GM18909 (cell line): ENCODE measurements around the gene RTP5.
"Not testable (repeated sequence)": the region's sequence is repeated elsewhere in the genome, so short reads cannot be mapped to it uniquely, and the experiment has no call there.

Experiments used
- ATAC-seq: cut with Tn5 transposase; IDR thresholded peaks from one replicate; pipeline ENCODE4 v1.9.1; 2021; ENCODE audit warnings: mild to moderate bottlenecking; ENCODE audit not compliant: unreplicated experiment, poor library complexity

Gene RTP5

DNA sequence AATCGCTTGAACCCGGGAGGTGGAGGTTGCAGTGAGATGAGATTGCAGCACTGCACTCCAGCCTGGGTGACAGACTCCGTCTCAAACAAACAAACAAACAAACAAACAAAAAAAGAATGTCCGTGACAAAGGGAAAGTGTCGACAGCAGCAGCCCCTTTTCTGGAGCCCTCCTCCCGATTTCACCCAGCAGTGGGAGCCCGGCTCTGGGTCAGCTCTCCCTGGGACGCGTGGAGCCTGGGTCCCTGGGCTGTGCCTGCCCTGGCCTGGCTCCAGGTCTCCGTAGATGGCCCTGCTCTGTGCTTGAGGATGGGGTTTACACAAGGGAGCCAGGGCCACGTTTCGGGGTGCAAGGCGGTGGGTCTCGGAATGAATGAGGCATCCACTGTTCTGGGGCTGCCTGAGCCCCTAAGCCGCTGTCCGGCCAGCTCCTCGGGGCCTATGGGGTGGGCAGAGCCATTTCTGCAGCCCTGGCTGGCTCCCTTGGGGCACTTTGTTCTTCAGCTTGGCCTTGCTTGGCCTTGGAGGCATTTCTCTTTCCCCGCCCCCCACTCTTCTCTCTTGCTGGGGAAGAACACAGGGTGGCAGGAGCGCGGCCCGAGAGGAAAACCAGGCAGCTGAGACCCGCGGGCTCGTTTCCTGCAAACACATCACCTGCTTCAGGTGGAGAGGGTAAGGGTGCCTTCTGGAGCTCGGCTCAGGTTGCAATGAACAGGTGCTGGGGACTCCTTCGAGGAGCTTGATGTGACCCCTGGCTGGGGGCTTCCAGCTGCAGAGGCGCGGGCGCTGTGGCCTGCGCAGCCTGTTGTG, 29.1 kb downstream of the RTP5 start:
- no peak for ATAC-seq

DNA sequence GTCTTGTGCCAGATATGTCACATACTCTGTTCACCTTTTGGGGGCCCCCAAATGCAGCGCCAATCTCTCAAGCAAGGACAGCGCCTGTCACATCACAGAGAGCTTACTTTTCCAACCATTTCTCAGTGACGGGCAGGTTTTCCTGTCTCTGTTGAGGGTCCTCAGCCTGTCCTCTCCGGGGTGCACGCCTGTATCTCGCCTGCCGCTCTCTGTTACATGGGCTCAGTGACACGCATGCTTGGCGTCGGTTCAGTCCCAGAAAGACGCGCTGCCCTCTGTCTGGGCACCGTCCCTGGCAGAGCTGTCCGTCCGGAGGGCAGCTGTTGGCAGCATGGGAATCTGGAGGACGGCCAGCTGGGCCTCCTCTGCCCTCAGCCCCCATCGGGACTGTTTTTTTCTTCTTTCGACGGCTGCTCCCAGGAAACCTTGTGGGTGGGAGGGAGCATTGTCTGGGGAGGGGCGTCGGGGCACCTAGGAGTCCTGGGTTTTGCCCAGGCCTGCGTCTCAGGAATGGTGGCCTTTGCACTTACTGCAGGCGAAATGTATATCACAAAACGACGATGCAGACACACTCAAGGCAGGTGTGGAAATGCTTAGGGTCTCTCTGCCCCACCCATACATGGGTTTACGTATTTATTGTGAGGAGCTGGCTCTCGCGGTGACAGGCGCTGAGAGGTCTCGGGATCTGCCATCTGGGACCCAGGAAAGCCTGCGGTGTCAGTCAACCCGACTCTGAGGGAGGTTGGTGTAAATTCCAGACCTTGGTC, 30.9 kb downstream of the RTP5 start:
- no peak for ATAC-seq

DNA sequence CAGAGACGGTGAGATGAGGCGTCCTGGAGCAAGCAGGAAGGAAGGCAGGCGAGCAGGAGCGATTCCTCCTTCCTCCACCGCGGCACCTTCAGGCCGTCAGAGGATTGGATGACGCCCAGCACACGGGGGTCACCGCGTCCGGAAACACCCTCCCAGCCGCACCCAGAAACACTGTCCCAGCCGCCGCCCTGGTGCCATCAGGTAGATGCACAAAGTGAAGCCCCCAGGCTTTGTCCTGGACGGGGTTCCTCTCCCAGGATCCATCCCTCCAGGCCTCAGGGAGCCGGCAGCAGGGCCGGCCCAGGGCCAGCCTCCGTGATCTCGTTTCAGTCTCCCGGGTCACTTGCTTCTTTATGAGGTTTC, 31.5 kb downstream of the RTP5 start:
- ATAC-seq = no peak

DNA sequence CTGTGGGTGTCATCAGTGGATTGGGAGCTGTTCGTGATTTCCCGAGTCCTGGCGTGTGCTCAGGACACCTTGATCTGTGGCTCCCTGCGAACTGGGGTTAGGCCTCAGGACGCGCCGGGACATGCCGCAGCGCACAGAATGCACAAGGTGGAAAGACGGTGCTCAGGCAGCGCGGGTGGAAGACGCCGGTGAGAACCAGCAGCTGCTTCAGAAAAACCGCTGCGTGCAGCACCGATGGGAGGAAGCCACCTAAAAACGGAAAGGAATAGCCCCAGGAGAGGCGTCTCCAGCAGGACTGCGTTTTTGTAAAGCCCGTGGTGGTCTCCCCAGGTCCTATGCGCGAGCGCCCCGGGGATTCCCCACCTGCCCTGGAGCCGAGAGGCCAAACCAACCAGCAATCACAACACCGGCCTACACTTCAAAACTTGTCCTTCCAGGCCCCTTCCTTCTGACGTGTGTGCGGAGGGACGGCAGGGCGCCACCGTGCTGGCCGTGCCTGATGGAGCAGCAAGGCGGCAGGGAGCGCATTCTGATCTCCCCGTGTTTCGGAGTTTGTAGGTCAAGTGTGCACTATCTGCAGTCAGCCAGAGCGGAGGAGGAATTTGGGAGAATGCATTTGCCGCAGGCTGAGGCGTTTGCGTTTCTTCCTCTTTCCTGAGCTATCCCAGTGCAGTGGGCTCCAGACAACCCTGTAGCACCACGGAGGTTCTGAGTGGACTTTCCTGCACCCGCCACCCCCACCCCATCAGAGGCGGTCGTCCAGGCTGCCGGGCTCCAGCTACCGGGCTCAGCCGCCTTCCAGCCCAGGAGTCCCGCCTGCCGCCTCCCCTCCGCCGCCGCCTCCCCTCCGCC, 32.2 kb downstream of the RTP5 start:
- no peak for ATAC-seq

DNA sequence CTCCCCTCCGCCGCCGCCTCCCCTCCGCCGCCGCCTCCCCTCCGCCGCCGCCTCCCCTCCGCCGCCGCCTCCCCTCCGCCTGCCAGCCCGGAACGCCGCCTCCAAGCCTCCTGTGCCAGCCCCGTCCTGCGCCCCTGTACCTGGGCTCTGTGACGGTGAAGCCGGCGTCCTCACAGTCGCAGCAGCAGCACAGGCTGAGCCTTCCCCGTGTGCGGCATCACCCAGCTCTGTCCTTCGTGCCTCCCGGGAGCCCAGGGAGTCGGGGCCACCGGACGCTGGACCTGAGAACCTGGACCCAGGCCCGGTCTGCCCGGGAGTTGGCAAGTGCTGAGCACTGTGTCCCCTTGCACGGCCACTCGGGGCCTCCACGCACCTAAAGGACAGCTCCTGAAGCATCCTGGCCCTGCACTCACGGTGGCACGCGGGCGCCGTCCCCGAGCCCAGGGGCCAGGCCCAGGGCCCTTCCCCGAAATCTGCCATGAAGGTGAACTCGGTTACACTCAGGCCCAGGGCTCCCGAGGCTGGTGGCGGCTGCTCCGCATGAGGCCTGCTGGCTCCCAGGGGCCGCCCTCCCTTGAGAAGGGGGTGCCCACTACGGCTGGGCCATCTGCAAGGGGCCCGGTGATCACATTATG, 32.9 kb downstream of the RTP5 start:
- ATAC-seq = no peak

DNA sequence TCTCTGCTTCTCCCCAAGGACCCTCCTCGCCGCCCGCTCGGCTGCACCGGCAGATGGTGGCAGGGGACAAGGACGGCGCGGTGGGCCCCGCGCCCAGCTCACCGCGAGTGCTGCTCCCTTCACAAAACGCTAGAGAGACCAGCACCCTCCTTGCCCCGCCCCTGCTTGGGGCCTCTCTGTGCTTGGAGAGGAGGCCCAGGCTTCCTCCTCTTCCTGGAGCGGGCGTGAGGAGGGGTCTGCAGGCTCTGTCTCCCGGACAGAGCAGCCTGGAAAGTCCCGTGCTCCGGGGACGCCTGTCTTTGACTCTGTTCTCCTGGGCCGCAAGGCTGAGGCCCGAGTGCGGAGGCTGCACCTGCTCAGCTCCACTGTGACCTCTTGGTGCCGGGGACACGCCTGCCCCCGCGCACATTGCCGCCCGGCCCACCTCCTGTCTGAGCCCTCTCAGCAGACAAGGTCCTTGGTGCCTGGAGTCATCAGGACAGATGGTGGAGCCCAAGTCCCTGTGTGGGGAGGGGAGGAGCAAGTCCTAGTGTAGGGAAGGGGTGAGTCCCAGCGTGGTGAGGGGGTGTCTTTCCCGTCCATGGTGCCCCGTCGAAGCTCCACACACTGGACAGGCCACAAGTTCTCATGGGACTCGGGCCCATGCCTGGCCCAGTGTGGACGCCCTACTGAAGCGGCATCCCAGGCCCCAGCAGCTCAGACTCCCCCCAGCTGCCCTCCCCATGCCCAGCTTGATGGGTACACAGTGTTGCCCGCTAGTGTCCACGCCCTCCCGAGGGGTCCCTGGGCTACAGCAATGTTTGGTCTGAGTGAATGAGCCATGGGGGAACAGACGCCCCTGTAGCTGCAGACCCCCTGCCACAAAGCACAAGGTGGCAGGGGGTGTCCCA, 33.8 kb downstream of the RTP5 start:
- ATAC-seq = no peak

DNA sequence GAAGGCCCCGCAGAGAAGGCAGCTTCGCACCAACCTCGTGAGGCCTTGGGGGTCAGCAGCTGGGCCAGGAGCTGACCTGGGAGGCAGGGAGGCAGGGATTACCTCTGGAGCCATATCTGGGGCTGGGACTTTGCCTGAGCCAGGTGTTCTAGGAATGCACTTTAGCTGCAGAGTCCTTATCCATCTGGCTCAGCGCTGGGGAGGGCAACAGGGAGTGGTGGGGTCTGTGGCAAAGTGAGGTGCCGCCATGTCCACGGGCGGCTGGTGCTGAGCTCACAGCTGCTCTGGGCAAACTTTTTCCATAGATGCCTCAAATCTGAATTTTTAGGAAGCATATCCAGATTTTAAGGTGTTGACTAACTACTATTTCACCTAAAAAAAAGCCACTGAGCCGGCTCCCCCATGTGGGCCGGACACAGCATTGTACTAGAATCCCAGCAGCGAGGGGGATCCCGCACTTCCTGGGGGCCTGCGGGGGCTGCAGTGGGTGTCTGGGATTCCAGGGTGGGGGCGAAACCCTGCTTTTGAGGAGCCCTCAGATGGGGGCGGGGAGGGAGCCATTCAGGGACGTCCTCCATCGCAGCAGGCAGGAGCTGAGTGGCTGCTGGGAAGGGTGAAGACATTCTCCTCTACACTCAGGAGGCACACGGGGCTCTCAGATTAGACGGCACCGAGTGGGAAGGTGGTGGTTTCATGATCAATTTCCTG, 34.6 kb downstream of the RTP5 start:
- ATAC-seq = no peak

DNA sequence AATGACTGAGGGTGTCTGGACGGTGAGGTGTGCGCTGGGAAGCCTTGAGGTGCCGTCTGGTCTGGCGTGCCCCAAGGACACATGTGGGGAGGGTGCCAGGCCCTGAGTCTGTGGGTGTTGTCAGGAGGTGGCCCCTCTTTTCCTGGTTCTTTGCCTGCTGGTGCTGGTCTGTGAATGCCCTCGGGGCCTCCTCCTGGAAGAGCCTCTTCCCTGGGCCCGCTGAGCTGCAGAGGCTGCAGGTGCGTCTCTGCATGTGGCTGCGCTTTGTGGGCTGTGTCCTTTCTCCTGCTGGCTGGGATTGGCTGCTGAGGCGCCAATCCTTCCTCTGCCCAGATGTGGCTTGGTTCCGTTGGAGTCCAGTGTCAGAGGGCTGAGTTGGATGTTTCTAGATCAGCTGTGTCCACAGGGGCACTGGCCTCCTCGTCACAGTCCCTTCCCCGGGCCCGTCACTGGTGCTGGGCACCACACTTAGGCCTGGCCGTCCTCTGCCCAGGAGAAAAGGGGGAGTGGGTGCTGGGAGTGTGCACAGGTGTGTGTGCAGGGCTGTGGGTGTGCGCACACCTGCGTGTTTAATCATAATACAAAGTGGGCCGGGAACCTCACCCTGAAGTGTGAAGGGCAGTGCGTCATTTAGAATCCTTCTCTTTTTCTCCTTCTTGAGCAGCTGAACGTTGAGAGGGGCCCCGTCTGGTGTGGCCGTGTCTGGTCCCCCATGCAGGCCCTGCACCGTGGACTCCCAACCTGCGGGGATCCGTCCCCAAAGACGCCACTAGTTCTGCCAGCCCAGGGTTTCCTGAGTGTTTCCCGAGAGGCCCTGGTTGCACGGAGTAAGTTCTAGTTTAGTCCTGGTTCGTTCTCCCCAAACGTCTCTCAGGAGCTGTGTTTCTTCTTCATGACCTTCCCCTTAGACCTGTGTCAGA, 35.5 kb downstream of the RTP5 start:
- ATAC-seq = no peak

DNA sequence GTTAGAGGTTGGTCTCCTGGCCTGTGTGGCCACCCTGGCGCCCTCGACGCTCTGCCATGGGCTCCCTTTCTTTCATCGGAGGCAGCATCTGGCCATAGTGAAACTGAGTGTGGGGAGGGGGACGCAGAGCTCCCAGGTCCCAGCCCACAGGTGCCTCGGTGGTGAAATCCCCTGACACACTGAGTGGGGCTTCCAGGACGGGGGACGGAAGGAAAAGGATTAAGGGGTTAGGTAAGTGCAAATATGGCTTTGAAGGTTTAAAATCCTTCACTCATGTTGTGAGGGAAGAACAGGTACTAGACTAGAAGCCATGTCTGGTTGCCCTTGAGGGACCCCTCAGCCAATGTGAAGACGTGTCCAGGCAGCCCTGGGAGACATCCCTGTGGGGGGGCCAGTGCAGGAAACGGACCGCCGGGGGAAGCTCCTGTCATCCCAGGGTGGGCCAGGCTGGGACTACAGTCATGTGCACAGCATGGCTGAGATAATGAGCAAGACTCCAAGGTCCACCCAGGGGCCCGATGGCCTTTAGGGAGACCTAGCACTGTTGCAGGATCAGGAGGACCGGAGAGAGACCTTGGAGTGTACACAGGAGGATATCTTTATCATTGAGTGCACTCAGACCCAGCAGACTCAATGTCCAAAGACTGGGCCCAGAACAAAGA, 36.3 kb downstream of the RTP5 start:
- ATAC-seq = no peak

DNA sequence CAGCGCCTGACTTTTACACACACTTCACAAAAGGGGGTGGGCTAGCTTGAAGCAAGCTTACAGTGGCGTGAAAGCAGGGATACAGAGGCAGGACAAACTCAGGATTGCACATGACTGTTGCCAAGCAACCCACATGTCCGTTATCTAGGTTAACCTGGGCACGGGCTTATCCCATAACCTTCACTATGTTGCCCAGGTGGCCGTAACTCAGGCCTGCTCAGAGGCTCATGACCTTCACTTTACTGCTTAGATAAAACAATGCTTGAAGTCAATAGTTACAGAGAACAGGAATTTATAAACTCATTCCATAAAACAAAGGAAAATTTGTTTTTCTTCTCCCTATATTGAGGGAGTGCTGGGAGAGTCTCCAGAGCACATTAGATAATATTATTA, 36.8 kb downstream of the RTP5 start:
- ATAC-seq = not testable (repeated sequence)

DNA sequence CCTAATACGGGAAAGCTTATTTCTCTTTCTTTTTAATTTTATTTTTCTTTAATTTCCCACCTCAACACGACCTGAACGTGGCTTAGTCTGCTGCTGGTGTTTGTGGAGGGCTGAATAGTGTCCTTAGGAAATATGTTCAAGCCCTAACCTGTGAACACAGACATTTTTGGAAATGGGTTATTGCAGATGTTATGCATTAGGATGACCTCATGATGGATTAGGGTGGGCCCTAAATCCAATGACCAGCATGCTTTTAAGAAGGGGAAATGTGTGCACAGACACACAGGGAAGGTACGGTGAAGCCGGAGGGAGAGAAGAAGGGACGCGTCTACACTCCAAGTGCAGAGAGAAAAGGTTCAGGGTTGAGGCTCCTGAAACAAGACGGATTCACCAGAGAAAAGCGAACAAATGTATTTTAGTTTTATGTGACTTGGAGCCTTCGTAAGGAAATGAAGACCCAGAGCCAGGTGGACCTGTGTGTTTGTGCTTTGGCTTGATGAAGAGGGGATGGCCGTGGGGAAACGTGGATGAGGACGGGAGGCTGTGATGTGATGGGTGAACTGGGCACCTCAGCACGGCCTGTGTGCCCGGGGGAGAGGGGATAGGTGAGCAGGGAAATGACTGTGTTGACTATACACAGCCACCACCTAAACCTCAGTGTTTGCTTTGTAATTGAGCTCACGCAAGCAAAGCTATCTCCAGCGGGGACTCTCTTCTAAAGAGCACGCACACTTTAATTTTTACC, 37.5 kb downstream of the RTP5 start:
- no peak for ATAC-seq

DNA sequence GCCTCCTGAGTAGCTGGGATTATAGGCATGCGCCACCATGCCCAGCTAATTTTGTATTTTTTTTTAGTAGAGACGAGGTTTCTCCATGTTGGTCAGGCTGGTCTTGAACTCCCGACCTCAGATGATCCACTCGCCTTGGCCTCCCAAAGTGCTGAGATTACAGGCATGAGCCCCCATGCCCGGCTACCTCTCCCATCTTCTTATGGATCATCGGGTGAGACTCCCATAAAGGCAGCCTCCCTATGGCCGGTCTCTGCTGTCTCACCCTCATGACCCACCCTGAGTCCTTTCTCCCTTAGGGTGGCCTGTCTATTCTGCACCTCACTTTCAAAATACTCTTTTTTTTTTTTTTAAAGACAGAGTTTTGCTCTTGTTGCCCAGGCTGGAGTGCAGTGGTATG, 38.3 kb downstream of the RTP5 start:
- ATAC-seq = not testable (repeated sequence)

DNA sequence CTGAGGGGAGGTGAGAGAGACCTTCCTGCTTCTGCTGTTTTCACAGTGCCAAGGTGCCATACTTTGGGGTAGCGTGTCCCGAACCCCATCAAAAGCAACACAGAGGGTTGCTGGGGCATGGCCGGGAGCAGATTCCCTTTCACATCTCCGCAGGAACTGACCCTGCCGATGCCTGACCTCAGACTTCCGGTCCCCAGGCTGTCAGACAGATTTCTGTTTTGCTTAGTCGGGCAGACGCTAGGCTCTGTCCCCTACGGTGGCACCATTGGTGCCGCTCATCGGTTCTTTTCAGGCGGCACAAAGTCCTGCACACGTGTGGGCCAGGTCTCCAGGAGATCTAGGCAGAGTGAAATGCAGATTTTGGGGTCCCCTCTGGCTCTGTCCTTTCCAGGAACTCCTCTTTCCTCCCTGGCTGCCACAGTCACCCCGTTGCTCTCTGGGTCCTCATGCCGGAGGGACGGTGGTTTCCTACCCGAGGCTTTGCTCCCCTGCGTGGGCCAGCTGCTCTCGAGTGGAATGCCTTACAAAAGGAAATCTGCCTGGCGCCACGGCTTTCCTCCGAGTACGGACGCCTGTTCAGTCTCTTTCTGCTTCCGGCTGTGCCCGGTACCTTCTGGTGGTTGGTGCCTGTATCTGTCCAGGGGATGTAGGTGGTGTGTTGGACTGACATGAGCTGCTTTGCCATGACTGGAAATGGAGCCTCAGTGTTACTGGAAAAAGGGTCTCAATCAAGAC, 39.3 kb downstream of the RTP5 start:
- ATAC-seq = no peak

DNA sequence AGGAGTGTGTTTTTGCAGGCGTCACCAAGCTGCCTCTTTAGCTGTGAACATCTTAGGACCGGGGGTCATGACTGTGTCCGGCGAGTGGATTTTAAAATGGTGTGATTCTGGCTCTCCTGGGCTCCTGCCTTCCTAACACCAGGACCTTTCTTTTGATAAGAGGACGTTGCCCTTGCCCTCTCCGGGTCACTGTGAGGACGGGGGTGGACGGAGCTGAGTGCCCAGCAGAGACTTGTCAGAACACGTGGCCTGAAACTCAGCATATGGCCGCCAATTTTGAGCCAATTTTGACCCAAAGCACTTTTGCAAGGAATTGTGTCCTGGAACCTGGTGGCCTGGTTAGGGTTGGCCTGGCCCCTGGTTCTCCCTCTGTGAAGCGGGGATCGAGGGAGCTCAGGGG, 40.2 kb downstream of the RTP5 start:
- ATAC-seq = no peak

DNA sequence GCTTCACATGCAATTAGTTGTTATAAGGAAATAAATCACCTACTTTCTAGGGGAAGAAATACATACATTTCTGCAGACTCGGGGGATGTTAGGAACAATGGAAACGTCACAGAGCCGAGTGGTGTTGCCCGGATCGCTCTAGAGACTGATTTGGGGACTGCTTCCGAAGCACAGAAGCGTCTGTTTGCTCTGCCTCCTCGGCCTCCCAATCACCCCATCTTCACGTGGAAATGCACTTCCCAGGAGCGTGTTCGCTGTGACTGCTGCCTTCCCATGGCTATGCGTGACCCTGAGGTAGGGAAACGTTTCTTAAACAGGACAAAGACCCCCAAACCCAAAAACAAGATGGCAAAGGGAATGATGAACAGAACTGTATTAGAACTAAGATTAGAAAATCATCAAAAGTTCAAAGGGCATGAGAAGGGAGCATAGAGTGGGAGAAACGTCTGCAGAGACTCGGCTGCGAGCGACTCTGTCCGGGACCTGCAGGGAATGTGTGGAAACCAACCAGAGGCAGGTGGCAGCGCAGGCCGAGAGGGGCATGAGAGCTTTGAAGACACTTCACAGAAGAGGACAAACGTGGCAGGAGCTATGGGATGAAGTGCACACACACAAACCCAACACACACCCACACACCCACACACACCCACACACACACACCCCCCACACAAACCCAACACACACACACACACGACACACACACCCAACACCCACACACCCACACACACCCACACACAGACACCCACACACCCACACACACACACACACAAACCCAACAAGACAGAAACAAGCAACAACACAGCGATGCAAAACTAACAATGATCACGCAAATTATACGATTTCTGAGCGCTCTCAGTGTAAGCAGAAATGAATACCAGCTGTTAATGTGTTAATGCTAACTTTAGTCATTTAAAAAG, 41.3 kb downstream of the RTP5 start:
- ATAC-seq = no peak
